ENCODE measurements around the gene CD300E.
"Not testable (repeated sequence)": the region's sequence is repeated elsewhere in the genome, so short reads cannot be mapped to it uniquely, and the experiment has no call there.

DNA sequence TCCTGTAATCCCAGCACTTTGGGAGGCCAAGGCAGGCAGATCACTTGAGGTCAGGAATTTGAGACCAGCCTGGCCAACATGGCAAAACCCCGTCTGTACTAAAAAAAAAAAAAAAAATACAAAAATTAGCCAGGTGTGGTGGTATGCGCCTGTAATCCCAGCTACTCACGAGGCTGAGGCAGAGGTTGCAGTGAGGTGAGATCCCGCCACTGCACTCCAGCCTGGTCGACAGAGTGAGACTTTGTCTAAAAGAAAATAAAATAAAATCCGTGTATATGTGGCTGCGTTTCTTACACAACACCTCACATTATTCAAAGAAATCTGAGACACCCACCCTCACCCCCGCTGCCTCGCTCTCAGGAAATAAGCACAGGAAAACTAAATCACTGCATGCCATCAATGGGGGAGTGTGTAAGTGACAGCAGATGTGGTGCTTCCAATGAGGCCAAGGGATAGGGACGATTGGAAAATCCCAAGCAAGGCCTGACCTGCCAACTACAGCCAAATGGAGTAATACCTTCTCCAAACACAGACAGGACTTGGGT, 13.1 kb upstream of the CD300E start:
- TF ChIP-seq, protein P1, sequence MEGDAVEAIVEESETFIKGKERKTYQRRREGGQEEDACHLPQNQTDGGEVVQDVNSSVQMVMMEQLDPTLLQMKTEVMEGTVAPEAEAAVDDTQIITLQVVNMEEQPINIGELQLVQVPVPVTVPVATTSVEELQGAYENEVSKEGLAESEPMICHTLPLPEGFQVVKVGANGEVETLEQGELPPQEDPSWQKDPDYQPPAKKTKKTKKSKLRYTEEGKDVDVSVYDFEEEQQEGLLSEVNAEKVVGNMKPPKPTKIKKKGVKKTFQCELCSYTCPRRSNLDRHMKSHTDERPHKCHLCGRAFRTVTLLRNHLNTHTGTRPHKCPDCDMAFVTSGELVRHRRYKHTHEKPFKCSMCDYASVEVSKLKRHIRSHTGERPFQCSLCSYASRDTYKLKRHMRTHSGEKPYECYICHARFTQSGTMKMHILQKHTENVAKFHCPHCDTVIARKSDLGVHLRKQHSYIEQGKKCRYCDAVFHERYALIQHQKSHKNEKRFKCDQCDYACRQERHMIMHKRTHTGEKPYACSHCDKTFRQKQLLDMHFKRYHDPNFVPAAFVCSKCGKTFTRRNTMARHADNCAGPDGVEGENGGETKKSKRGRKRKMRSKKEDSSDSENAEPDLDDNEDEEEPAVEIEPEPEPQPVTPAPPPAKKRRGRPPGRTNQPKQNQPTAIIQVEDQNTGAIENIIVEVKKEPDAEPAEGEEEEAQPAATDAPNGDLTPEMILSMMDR (conservative IDR thresholded peaks at IDR 0.05; ENCODE audit: low read depth, low read length) = not testable (repeated sequence)
- TF ChIP-seq EZH2 (IDR thresholded peaks at IDR 0.05; ENCODE audit: borderline replicate concordance, low read depth, low read length, poor library complexity, severe bottlenecking) = not testable (repeated sequence)

All from A673 (cell line).